Skeletal muscle tissue (tissue), 4 donors: ENCODE data around the gene DYNLT3. TPM values are rescaled to one million over a fixed set of nuclear protein-coding genes. Genes with fewer than 3 reads are reported as not detected.

ENCODE experiments used
- H3K27ac ChIP-seq: one replicate; pipeline ENCODE4 v1.7.0; 2013; ENCODE audit warnings: mild to moderate bottlenecking, low read depth, low read length, inconsistent platforms
- H3K27me3 ChIP-seq, 3 donors: one replicate each; pipeline ENCODE4 v1.7.0; 2013; ENCODE audit warnings: low read length in 3 of 3; ENCODE audit not compliant: control insufficient read depth in 3 of 3, insufficient read depth in 3 of 3
- H3K36me3 ChIP-seq, 3 donors: one replicate each; pipeline ENCODE4 v1.7.0; 2013; ENCODE audit warnings: low read length in 3 of 3; ENCODE audit not compliant: control insufficient read depth in 3 of 3, insufficient read depth in 3 of 3
- H3K4me1 ChIP-seq, 3 donors: one replicate each; pipeline ENCODE4 v1.7.0; 2013; ENCODE audit warnings: low read length in 3 of 3, mild to moderate bottlenecking in 3 of 3; ENCODE audit not compliant: control insufficient read depth in 3 of 3, insufficient read depth in 3 of 3
- H3K4me3 ChIP-seq, 3 donors: one replicate each; pipeline ENCODE4 v1.7.0; 2013; ENCODE audit warnings: low read length in 3 of 3
- H3K9ac ChIP-seq, 3 donors: one replicate each; pipeline ENCODE4 v1.7.0; 2013; ENCODE audit warnings: low read length in 3 of 3, mild to moderate bottlenecking in 3 of 3, moderate library complexity in 2 of 3, low read depth in 1 of 3
- H3K9me3 ChIP-seq, 3 donors: one replicate each; pipeline ENCODE4 v1.7.0; 2013; ENCODE audit warnings: low read length in 3 of 3; ENCODE audit not compliant: control insufficient read depth in 3 of 3
- total RNA-seq: library from RNA; depleted of rRNA; stranded (reverse); fragments of >200 nt; gene quantifications from one replicate; pipeline ENCODE4 v1.2.3, GENCODE V29; 2014
- donor health status: Osteomylitis.

Gene DYNLT3, protein sequence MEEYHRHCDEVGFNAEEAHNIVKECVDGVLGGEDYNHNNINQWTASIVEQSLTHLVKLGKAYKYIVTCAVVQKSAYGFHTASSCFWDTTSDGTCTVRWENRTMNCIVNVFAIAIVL
- 4.7 TPM for total RNA-seq

DNA sequence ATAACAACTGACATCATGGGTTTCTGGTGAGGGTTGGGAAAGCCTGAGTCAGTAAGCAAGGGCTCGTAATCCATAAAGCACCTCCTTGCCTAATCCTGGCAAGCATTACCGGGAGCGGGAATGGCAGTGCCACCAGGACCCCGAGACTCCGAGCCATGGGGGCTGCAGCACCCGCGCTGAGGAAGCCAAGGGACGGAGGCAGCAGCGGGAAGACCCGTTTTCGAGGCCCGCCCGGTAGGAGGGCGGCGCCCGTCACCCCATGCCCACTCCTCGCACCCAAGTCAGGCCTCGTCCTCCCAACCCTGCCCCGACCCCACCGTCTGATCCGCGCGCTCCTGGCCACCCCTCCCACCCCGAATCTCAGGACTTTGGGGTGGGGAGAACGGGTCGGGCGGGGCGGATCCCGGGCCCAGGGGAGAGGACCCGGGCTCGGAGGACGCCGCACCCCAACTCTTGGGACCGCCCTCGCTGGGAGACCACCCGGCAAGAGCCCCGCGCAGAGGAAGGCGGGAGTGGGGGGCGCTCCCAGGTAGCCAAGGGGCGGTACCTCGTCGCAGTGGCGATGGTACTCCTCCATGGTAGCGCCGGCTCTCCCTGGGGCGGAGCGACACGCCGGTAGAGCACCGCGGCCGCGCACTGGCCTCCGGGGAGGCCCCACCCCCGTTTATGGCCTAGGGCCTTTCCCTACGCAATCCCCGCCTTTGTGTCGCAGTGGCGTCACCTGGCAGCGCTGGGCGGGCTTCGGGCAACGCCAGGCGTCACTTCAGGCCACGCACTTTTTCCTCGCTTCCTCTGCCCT, at the start of gene DYNLT3:
Gene DYNLT3 (minus strand): TSS at position 638 of the 799 bp plus-strand sequence. CDS start 61 bp downstream, at position 577.
- no peaks in the 10 kb centered on the region for H3K9me3 ChIP-seq

DNA sequence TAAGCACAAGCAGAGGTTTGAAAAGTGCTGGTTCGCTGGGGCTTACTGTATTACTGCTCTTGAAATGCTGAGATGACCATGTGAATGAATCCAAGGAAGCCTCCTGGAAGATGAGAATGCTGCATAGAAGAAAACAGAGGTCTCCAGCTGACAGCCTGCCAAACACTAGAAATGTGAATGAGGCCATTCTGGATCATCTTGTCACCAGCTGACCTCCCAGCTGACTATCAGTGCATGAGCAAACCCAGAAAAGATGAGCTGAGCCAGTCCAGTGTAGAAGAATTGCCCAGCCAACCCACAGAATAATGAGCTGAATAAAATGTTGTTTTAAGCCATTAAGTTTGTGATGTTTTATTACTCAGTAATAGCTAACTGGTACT, 49.1 kb upstream of the DYNLT3 start:
- H3K27me3 ChIP-seq = no peaks in the 10 kb centered on the region
- no peaks in the 10 kb centered on the region for H3K36me3 ChIP-seq
- H3K27ac ChIP-seq = no peak overlapping the region
- no peak overlapping the region for H3K9ac ChIP-seq
- H3K4me3 ChIP-seq = no peak overlapping the region
- H3K4me1 ChIP-seq = no peaks in the 10 kb centered on the region
- no peaks in the 10 kb centered on the region for H3K9me3 ChIP-seq

More for the DNA sequence above, at the start of gene DYNLT3:
- Histone ChIP-seq H3K36me3 (no peaks in the 10 kb centered on the region), H3K4me1 (peaks cover 0 to 3% (median 0%) of the 10 kb centered on the region in 3 donors), H3K27ac (peak within 1 kb of the TSS; percentile 73), H3K27me3 (no peaks in the 10 kb centered on the region), H3K9ac (peak within 1 kb of the TSS; percentile 66 to 77 (median 69)), H3K4me3 (peak within 1 kb of the TSS; percentile 71 to 77 (median 76))

DNA sequence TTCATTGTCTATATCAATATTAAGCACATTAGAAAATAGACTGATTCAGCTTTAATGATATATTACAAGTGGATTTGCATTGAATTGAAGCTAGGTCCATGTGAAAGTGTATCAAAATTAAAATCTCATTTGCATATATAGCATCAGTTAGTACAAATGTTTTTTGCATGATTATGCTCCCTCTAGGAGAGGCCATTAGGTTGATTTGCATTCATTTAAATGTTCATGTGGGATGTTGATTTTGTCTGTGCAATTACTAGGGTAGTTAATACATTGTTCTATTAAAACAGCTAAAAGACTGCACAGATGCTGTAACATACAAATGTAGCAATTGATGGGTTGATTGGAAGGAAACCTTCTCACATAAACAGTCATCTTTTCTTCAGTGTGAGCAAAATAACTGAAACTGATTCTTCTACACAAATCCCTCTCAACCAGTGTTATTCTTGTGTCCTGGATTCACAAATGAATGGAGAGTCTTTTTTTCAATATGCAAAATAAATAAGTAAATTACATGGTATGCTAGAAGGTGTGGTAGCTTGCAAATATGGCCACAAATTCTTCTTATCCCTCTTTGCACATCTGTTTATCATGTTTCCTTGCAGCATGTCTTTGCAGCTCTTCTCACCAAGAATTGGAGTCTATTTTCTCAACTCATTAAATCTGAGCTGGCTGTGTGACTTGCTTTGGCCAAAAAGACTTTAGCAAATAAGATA, 48.6 kb upstream of the DYNLT3 start:
- Histone ChIP-seq H3K36me3 (no peaks in the 10 kb centered on the region), H3K4me1 (no peaks in the 10 kb centered on the region), H3K4me3 (no peak overlapping the region), H3K27ac (no peak overlapping the region), H3K9ac (no peak overlapping the region), H3K27me3 (no peaks in the 10 kb centered on the region), H3K9me3 (no peaks in the 10 kb centered on the region)

DNA sequence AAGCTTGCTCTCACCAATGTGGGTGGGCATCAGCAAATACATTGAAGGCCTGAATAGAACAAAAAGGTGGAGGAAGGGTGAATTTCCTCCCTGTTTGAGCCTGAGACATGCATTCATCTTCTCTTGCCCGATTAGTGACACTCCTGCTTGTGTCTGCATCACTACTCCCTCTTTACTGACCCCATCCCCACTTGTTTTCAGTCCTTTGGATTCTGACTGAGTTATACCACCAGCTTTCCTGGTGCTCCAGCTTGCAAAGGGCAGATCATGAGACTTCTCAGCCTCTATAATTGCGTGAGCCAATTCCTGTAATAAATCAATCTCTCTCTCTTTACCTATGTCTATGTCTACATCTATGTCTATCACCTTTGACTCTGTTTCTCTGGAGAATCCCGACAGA, 47.4 kb upstream of the DYNLT3 start:
- no peak overlapping the region for H3K27ac ChIP-seq
- no peaks in the 10 kb centered on the region for H3K27me3 ChIP-seq
- no peaks in the 10 kb centered on the region for H3K4me1 ChIP-seq
- no peak overlapping the region for H3K4me3 ChIP-seq
- no peak overlapping the region for H3K9ac ChIP-seq
- no peaks in the 10 kb centered on the region for H3K9me3 ChIP-seq
- H3K36me3 ChIP-seq = no peaks in the 10 kb centered on the region

DNA sequence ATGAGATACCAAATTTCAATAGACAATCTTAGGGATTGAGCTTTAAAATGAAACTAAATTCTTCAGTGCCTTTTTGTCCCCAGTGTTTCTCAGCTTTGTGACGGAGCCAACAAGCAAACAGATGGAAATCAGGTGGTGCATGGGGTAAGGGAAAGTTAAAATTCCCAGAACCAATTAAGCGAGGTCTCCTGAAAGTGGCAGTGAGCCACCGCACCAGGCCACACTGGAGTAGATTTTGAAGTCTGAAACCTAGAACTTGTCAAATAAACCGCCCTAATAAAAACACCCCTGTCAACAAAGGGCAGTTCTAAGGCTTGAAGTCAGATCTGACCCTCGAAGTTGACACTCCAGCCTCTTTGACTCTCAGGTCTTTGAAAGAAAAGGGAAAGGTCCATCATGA, 40.6 kb upstream of the DYNLT3 start:
- Histone ChIP-seq H3K4me1 (no peaks in the 10 kb centered on the region), H3K27ac (no peak overlapping the region), H3K9ac (no peak overlapping the region), H3K9me3 (no peaks in the 10 kb centered on the region), H3K27me3 (peaks cover 0 to 2% (median 0%) of the 10 kb centered on the region in 3 donors), H3K36me3 (no peaks in the 10 kb centered on the region), H3K4me3 (no peak overlapping the region)

DNA sequence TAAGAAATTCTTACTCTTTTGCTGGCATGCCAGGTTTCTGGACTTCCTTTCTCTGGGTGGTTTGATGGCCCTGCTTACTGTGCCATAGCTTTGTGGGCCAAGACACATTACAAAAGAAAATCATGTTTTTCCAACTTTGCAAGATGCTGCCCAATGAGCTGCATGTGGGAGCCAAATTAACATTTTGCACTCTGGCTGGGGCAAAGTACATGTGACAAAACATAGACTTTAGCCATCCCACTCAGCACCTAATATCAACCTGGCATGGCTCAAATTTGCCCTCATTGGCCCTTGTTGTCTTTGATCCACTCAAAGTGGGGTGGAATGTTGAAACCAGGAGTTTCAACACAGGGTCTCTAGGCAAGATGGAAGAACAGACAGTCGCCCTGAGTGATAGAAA, 40.0 kb upstream of the DYNLT3 start:
- H3K27me3 ChIP-seq = peaks cover 0 to 2% (median 0%) of the 10 kb centered on the region in 3 donors
- no peaks in the 10 kb centered on the region for H3K36me3 ChIP-seq
- no peak overlapping the region for H3K9ac ChIP-seq
- no peak overlapping the region for H3K4me3 ChIP-seq
- H3K27ac ChIP-seq = no peak overlapping the region
- H3K4me1 ChIP-seq = no peaks in the 10 kb centered on the region
- no peaks in the 10 kb centered on the region for H3K9me3 ChIP-seq

DNA sequence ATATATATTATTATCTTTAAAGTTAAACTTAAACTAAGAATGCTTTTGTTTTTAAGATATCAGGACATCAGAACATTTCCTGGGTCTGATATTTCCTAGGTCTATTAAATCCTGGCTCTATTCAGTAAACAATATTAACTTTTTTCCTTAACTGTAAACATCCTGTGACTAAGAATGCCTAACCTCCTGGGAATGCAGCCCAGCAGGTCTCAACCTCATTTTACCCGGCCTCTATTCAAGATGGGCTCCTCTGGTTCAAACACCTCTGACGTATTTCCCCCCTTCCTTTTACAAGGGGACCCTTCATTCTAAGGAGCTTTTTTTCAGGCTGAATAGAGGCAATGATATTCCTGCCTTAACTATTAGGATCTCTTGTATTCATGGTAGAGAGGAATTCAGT, 35.8 kb upstream of the DYNLT3 start:
- Histone ChIP-seq H3K9me3 (no peaks in the 10 kb centered on the region), H3K27me3 (peaks cover 0 to 2% (median 0%) of the 10 kb centered on the region in 3 donors), H3K4me3 (no peak overlapping the region), H3K9ac (no peak overlapping the region), H3K4me1 (no peaks in the 10 kb centered on the region), H3K27ac (no peak overlapping the region), H3K36me3 (no peaks in the 10 kb centered on the region)

DNA sequence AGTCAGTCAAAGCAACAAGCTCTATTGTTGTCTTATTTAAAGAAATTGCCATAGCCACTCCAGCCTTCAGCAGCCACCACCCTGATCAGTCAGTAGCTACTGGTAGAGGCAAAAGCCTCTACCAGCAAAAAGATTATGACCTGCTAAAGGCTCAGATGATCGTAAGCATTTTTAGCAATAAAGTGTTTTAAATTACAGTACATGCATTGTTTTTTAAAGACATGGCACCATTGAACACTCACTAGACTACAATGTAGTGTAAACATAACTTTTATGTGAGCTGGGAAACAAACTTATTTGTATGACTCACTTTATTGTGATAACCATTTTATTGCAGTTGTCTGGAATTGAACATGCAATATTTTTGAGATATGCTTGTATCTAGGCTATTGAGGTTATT, 32.3 kb upstream of the DYNLT3 start:
- H3K27ac ChIP-seq = no peak overlapping the region
- H3K4me3 ChIP-seq = no peak overlapping the region
- H3K9me3 ChIP-seq = no peaks in the 10 kb centered on the region
- no peaks in the 10 kb centered on the region for H3K27me3 ChIP-seq
- no peak overlapping the region for H3K9ac ChIP-seq
- no peaks in the 10 kb centered on the region for H3K4me1 ChIP-seq
- no peaks in the 10 kb centered on the region for H3K36me3 ChIP-seq

DNA sequence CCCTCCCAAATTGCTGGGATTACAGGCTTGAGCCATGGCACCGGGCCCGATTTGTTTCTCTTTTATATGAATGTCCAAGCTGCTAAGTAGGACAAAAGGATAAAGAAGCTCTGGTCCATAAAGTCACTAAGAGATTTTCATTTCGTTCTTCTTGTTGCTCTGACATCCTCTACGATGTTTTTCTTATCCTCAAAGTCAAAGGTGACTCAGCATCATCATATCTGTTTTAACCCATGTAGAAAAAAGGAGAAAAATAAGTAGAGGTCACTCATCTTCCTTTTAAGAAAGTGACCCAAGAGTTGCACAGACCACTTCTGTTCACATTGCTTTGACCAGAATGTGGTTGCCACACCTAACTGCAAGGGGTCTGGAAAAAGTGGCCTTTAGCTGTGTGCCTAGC, 29.3 kb upstream of the DYNLT3 start:
- no peaks in the 10 kb centered on the region for H3K4me1 ChIP-seq
- no peaks in the 10 kb centered on the region for H3K9me3 ChIP-seq

DNA sequence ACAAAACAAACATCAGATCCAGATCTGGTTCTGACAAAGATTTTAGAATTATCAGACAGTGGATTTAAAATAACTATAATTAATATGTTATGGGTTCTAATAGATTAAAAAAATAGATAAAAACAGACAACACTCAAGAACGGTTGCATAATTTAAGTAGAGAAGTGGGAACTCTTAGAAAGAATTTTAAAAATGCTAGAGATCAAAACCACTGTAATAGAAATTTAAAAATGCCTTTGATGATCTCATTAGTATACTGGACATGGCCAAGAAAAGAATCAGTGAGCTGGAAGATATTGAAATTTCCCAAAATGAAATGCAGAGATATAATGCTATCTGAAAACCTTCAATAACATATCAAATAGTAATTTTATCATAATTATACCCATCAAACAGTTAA, 28.3 kb upstream of the DYNLT3 start:
- Histone ChIP-seq H3K27me3 (no peaks in the 10 kb centered on the region), H3K4me3 (no peak overlapping the region), H3K9me3 (no peaks in the 10 kb centered on the region)

More for the DNA sequence above, 29.3 kb upstream of the DYNLT3 start:
- Histone ChIP-seq H3K4me3 (no peak overlapping the region), H3K27me3 (no peaks in the 10 kb centered on the region), H3K9ac (no peak overlapping the region), H3K36me3 (no peaks in the 10 kb centered on the region), H3K27ac (no peak overlapping the region)

More for the DNA sequence above, 28.3 kb upstream of the DYNLT3 start:
- no peak overlapping the region for H3K27ac ChIP-seq
- no peaks in the 10 kb centered on the region for H3K36me3 ChIP-seq
- H3K4me1 ChIP-seq = no peaks in the 10 kb centered on the region
- H3K9ac ChIP-seq = no peak overlapping the region
